ENCODE measurements around the gene NMNAT2. TPM values are rescaled to one million over a fixed set of nuclear protein-coding genes. Genes with fewer than 3 reads are reported as not detected.

Gene NMNAT2
- total and polyA plus RNA-seq, 9 donors: 0.24 to 2.5 (median 0.77) TPM; not detected in 1

DNA sequence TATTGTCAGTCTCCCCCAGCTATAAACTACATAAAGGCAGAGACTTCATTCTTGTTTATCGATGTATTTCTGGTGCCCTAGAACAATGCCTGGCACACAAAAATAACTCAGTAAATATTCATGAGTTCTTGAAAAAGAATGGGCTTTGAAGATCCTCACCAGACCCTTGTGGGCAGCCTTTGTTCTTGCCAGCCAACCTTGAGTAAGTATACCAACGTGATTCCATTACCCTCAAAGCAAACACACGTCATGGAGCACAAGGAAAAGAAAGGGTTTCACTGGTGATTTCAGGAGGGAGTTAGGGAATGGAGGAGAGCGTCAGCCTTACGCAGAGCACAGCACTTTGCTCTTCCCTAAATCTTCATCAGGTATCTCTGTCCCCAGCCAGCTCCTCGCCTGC lies 29.4 kb downstream of the NMNAT2 start:
- 70 to 85% (median 74%) methylated on average over 6 of the region's 6 CpGs for WGBS, 3 donors
- intact Hi-C loops (cut with DNase I): no loop called here
- DNase-seq: no peak
- H3K9me3 ChIP-seq: no peaks in the 10 kb centered on the region
- no peak overlapping the region for H3K4me3 ChIP-seq
- TF ChIP-seq CTCF (IDR thresholded peaks at IDR 0.05) (no peak), POLR2A (IDR thresholded peaks at IDR 0.05) (no peak), EP300 (IDR thresholded peaks at IDR 0.05) (no peak)
- no peaks in the 10 kb centered on the region for H3K4me1 ChIP-seq (ENCODE audit: insufficient read depth)
- H3K27ac ChIP-seq: no peak overlapping the region
- H3K27me3 ChIP-seq: no peaks in the 10 kb centered on the region
- H3K36me3 ChIP-seq: no peaks in the 10 kb centered on the region

DNA sequence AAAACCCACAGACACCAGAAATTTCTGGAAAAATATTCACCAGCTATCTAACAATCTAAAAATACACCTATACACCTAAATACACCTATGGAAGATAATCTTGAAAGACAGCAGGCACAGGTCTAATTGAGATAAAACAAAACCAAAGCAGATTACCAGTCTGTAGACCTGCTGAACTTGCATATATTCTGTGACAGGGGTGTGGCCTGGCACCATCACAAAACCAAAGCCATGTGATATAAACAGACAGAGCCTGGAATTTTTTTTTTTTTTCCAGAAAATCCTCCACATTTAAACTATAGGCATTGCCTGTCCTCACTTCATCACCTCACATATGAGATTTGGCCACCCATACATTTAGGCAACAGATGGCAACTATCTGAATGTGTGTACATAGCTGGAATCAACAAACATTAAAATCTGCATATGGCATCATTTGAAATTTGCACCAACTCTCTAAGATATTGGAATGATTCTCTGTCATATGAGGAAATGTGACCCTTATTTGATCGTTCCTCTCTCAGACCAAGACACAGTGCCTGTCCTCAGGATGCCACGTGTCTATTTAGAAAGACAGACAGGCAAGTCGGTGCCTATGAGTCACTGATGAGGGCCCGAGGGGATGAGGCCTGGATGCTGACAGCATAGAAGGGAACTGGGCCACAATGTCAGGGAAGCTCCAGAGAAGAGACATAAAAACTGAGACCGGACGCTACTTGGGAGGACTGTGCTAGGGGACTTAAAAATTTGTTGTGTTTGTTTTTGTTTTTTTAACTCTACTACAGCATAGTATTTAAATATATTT lies 32.6 kb downstream of the NMNAT2 start:
- intact Hi-C loops (cut with DNase I): no loop called here
- Histone ChIP-seq H3K4me3 (no peak overlapping the region), H3K4me1 (ENCODE audit: insufficient read depth) (no peaks in the 10 kb centered on the region), H3K36me3 (no peaks in the 10 kb centered on the region), H3K27me3 (no peaks in the 10 kb centered on the region), H3K27ac (no peak overlapping the region), H3K9me3 (no peaks in the 10 kb centered on the region)
- TF ChIP-seq CTCF (IDR thresholded peaks at IDR 0.05) (no peak), POLR2A (IDR thresholded peaks at IDR 0.05) (no peak), EP300 (IDR thresholded peaks at IDR 0.05) (no peak)
- no peak for DNase-seq
- WGBS, 3 donors: 61 to 70% (median 70%) methylated on average over 6 of the region's 6 CpGs

DNA sequence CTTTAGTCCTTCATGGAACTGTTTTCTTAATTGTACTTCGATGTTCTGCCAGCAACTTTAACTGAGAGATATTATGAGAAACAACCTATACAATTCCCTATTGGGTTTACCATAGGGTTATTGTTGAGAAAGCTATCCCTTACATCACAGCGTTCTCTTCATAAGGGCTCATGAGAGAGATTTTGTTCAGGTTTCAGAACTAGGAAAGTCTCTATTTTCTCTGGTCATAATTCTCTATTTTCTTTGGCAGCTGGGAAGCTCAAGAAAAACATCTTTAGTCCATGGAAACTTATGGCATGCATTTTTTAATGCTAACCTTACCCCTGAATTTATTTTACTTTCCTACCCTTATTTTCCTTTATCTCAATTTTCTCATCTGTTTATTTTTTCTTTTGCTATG lies 38.2 kb downstream of the NMNAT2 start:
- Histone ChIP-seq H3K36me3 (no peaks in the 10 kb centered on the region), H3K27me3 (no peaks in the 10 kb centered on the region), H3K4me3 (no peak overlapping the region), H3K9me3 (no peaks in the 10 kb centered on the region), H3K4me1 (ENCODE audit: insufficient read depth) (no peaks in the 10 kb centered on the region), H3K27ac (no peak overlapping the region)
- intact Hi-C loops (cut with DNase I): no loop called here
- no peak for TF ChIP-seq CTCF (IDR thresholded peaks at IDR 0.05)
- TF ChIP-seq EP300 (IDR thresholded peaks at IDR 0.05): no peak
- no peak for TF ChIP-seq POLR2A (IDR thresholded peaks at IDR 0.05)
- WGBS, 3 donors: 83 to 88% (median 85%) methylated on average over 2 of the region's 2 CpGs
- DNase-seq: no peak

GRCh38 chr1:183375381-183375780 lies 42.8 kb downstream of the NMNAT2 start:
- TF ChIP-seq EP300 (IDR thresholded peaks at IDR 0.05): no peak
- no peak for TF ChIP-seq CTCF (IDR thresholded peaks at IDR 0.05)
- TF ChIP-seq POLR2A (IDR thresholded peaks at IDR 0.05): no peak
- WGBS, 3 donors: 93 to 95% (median 94%) methylated on average over 2 of the region's 2 CpGs
- Histone ChIP-seq H3K27me3 (no peaks in the 10 kb centered on the region), H3K27ac (no peak overlapping the region), H3K4me3 (no peak overlapping the region), H3K9me3 (no peaks in the 10 kb centered on the region), H3K36me3 (no peaks in the 10 kb centered on the region), H3K4me1 (ENCODE audit: insufficient read depth) (no peaks in the 10 kb centered on the region)
- intact Hi-C loops (cut with DNase I): no loop called here
- DNase-seq: no peak

Data from ovary (tissue), 9 donors.